Nucleus accumbens (tissue), 56 donors: ENCODE measurements around the gene WT1.
"Not testable (repeated sequence)": the region's sequence is repeated elsewhere in the genome, so short reads cannot be mapped to it uniquely, and the experiment has no call there.

Source experiments
- DNase-seq, 56 donors: peaks; one replicate each; lab custom pipeline; 2025; lab: John Stamatoyannopoulos, UW

WT1 gene

DNA sequence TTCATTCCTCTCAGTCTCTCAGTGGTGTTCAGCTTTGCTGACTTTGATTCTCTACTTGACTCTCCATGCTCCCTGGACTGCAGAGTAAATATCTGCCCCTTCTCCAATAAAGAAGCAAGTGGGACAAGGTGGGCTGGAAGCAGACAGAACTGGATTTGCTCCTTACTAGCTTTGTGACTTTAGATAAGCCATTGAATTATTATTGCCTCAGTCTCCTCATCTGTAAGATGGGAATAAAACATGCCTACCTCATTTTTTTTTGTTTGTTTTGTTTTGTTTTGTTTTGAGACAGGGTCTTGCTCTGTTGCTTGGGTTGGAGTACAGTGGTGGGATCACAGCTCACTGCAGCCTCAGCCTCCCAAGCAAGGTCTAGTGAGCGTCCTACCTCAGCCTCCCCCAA, 44.6 kb downstream of the WT1 start:
- DNase-seq, result no peak

DNA sequence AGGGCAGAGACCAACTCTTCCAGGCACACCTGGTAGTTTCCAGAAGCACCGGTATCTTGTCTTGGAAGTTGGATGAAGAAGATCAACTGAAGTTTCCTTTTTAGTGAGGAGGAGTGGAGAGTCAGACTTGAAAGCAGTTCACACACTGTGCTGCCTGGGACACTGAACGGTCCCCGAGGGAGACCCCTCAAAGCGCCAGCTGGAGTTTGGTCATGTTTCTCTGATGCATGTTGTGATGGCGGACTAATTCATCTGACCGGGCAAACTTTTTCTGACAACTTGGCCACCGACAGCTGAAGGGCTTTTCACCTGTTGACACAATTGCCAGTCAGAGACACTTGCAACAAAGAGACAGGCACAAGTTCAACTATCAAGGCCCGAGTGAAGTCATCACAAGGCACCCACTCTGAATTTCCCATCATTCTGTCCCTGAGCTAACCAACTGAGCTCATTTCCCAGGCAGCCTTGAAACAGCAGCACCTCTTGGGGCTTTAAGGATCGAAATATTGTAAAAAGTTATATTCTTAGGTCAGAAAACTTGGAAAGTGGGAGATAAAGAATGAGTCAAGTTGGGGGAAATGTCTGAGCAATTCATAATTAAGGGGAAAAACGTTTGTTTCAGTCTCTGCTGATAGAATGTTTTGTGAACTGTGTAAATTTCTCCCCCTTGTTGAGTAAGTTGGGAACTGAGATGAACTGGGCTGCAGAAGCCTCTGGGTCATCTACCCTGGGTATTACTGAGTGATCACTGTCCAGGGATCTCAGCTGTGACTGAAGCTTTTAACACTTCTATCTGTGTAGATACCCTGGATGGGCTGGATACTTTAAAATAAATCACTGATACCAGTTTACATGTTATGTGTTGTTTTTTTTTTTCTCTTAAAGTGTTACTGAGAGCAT, 46.2 kb downstream of the WT1 start:
- no peak for DNase-seq

DNA sequence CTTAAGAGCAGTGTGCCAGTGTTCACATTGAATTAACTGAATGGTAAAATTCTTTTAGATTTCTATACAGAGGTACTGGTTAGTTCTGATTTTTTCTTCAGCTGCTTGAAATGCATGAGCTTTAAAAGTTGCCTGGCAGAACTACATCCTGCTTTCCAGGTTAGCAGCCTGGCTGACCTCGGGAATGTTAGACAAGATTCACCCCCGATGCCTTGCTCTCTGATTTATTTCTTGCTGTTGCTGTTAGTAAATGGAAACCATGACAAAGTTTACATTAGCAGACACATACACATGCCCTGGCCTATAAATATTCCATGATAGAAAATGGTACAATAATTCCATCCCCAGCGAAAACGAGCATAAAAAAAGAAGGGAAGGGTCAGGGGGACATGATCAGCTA, 47.0 kb downstream of the WT1 start:
- no peak for DNase-seq

DNA sequence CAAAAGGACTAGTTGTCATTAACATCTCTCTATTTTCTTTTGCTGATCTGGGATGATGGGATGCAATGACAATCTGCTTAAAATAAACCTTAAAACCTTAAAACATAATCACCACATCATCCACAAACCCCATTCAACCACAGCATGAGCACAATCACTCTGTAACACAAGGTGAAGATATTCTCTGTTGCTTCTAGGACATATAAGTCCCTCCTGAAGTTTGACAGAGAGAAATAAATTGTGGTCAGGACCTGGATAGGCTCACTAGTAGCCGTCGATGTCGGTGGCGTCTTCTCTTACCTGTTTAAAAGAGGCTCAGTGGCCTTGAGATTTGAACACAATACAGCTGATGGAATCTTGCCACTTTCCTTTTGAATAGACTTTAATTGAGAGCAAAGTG, 47.9 kb downstream of the WT1 start:
- no peak for DNase-seq

DNA sequence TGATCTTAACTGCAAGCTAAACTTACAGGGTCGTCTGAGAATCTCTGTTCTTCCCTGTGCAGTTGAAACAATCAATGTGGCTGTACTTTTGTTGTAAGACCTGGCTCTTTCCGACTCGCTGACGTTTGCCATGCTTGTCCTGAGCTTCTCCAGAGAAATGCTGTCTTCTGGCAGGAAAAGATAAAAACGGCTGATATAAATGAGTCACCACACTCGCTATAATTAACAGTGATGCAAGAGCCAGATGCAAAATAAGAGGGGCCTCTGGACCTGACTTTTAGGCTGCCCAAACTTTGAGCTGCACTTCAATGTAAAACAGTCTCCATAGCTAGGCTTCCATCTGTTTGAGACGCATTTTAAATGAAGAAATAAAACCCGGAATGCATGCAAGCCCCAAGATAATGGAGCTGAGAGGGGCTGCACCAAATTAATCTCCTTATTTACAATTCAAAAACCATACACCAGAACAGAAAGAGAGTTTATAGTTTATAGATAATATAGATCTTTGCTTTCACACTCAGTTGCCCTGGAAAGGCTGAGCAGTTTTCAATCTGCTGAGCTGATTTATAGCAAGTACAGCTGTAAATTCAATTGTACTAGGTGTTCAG, 48.5 kb downstream of the WT1 start:
- DNase-seq, result no peak

DNA sequence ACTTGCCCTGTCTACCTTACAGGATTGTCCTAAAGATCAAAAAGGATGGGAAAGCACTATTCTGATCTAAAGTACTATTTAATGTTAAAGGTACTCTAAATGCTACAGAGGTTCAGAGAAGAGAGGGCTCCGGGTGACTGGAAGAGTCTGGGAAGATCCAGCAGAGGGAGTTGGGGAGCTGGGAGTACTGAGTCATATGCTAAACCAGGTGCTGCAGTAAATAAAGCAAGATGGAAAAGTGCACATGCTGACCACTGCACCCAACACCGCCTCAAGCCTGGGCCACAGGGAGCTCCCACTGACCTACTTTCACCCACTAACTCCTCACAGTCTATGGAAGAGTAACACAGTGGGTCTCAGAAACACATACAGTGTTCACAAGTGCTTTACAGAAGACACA, 49.3 kb downstream of the WT1 start:
- peak in 10 of 56 donors; percentile 2 to 39 (median 10) for DNase-seq

DNA sequence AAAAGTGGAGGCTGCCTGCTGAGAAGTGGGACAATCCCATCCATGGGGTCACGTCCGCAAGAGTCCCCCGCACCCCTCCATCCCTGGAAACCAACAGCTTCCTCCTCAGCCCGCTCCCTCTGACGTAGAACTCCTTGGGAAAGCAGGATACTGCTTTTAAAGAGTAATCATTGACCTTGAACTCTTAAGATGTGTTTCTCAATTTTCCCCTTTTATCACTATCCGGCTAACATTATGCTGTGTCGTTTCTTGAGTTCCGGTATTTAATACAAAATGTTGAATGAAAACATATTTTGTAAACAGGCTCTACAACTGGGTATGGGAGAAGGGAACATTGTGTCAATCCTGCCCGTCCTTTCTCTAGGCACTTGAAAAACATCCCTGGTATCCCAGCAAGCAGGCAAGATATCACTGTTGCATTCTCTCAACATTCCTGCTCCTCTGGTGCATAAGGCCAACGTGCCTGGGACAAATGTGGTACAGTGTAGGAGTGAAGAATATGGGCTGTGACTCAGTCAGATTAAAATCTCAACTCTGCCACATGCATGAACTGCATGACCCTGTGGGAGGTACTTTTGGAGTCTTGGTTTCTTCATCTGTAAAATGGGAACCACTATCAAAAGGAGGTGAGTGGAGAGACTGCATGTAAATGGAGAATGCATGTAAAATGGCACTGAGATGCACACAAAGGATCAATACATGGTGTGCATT, 52.8 kb downstream of the WT1 start:
- no peak for DNase-seq

DNA sequence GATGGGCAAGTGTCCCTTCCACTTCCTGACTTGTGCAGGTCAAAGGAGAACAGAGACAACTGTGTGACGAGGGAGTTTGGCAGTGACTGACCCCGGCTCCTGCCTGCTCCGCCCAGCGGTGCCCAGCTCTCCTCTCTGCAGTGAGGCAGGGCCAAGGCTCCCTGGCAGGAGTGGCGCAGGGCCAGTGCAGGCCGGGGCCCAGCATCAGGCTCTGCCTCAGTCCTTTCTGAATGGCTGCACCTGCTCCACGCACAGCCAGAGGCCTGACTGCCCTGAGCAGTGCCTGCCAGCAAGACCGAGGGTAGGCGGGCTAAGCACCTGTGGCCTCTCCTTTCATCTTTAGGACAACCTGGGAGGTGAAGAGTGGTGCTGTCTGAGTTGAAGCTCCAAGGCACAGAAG, 54.2 kb downstream of the WT1 start:
- no peak for DNase-seq

DNA sequence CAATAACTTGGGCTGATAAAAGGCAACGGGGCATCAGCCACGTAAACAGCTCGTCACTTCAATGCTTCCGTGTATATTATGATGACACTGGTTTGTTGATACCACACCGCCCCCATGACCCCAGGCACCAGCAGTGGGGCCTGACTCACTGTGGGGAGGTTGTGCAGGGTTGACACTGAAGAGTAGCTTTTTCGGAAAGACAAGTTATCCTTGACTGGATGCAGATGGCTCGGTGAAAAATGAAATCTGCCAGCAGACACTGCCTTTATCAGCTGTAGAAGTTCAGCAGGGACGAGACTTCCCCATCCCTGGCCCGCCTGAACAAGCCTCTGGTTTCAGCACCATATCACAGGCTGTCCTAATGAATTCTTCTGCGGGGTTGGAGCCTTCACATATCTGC, 55.6 kb downstream of the WT1 start:
- DNase-seq, result no peak

DNA sequence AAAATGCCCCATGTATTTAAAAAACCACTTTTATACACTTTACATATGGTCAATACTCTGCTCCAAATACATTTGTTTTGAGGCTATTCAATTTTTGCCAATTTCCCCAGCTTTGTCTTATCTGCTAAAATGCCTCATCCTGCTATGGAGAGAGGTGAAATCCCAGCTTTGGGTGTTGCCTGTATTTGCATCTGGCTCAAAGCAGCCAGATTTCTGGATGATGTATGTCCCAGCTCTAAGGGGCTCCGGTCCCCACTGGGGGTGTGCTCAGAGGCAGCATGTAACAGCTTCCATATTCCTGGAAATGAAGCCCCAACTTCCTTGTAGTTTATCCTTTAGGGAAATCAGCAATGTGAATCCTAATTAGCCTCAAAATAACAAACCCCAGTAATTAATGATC, 59.5 kb downstream of the WT1 start:
- no peak for DNase-seq

DNA sequence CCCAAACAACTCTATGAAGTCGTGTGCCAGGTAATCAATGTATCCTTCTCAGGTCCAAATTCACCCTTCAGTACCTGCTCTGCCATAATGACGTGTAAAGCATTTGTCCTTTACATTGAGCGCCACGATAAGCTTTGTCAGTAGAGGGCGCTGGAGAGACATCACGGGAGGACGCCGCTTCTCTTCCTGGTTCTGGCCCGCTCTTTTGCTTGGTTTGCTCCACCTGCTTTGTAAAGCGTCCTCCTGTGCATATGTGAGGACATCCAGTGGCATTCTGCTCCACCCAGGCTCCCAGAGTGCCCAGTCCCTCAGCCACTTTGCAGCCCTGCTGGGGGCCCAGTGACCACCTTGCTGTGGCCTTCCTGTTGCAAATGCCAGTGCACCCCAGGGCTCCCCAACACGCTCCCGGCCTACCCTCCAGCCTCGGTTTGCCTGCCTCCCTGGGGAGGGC, 61.1 kb downstream of the WT1 start:
- DNase-seq, result no peak

DNA sequence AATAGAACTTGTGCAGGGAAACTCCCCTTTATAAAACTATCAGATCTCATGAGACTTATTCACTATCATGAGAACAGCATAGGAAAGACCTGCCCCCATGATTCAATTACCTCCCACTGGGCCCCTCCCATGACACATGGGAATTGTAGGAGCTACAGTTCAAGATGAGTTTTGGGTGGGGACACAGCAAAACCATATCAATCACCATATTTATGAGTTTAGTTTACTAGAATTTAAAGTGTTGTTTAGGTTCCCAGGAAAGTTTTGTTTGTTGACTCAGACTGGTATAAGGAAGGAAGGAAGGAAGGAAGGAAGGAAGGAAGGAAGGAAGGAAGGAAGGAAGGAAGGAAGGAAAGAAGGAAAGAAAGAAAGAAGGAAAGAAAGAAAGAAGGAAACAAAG, 65.4 kb downstream of the WT1 start:
- DNase-seq, result not testable (repeated sequence)

DNA sequence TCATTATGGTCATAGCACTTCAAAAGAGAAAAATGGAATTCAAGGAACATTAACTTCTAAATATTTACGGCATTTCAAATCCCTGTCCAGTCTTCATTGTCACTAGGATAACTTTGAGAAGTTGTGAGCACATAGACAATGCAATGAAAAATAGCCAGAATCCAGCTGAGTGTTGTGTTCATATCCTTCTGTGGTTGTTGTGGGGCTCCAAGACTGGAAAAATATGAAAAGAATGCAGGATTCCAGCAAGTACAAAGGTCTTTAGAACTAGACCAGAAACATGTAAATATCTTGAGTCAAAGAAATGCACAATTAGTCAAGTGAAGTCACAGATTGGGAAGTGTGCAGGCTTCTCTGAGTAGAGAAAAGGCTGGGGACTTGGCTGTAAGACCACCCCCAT, 68.7 kb downstream of the WT1 start:
- DNase-seq, result no peak

DNA sequence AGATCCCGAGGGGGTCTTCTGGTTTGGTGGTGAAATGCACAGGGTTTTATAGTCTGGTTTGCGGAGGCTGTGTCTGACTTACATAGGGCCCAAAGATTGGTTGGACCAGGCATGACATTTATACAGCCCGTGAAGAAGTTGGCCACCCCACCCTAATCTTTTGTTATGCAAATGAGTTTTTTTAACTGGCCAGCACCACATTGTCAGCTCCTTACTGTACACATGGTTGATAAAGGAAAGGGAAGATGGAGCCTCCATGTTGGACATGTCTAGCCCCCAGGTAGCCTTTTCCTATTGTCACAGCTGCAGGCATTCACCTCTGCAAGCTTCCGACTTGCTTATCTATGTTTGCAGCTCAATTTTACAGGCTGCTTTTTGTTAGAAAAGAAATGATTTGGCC, 70.1 kb downstream of the WT1 start:
- no peak for DNase-seq

DNA sequence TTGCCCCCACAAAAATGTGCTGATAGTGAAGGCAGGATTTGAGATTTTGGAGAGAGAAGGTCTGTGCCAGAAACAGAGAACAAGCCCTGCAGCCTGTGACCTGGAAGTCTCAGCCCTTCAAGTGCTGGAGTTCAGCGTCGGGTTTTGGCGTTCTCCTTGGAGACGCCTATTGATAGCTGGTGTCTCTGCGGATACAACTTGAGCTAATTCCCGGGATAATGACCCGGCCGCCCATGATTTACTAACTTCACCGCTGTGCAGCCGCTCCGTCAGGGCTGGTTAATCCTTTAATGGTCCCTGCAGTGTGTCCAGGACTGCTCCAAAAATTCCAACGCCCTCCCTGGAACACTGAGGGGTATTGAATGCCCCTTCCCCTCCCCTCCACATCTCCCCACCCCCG, 76.6 kb downstream of the WT1 start:
- peak in 2 of 56 donors; percentile 3 to 10 for DNase-seq

DNA sequence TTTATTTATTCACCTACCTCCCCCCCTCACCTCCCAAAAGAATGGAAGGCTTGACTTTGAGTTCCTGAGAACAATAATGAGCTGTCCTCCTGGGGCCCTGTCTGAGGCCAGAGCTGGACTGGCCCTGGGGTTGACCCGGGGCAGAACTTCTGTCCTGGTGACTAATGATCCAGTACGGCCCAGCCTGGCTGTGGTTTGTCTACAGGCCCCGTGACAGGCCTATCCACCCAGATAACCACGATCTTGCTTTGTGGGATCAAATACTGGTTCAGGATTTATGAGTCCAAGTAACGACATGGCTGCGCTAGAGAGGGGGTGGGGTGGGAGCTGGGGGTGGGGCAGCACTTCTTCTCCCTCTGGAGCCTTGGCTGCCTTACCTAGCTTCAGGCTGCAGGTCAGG, 81.5 kb downstream of the WT1 start:
- DNase-seq, result no peak

DNA sequence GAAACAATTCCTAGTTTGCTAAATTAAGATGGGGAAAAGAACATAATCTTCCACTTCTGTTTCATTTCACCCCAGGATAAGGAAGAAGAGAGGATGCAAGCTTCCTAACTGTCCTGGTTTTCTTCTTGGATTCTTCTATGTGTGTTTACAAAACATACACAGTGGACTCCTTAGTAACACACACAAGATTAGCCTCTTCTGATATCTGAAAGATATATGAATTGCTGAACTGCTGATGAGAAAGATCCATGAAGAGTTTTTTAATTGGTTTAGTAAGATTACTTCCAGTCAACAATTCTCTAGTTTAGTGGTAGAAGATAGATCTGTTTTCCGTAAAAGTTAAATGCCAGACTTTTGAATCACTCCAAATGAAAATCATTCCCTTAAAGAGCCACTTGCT, 86.8 kb downstream of the WT1 start:
- DNase-seq, result no peak

DNA sequence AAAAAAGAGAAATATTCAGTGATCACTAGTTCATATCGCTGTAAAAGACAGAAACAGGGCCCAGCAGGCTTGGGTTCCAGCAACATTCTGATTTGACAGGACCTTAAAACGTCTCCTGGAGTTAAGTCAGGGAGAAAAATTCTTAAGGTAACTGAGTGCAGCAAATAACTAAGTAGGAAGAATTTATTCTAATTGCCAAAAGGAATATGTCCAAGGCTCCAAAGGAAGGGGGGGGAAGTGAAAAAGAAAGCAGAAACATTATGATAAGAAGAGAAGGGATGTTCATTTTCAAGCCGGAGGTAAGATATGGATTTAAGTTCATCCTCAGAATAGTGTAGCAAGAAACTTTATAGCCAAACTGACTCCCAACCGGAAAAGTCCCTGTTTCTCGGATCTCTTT, 90.4 kb downstream of the WT1 start:
- no peak for DNase-seq

DNA sequence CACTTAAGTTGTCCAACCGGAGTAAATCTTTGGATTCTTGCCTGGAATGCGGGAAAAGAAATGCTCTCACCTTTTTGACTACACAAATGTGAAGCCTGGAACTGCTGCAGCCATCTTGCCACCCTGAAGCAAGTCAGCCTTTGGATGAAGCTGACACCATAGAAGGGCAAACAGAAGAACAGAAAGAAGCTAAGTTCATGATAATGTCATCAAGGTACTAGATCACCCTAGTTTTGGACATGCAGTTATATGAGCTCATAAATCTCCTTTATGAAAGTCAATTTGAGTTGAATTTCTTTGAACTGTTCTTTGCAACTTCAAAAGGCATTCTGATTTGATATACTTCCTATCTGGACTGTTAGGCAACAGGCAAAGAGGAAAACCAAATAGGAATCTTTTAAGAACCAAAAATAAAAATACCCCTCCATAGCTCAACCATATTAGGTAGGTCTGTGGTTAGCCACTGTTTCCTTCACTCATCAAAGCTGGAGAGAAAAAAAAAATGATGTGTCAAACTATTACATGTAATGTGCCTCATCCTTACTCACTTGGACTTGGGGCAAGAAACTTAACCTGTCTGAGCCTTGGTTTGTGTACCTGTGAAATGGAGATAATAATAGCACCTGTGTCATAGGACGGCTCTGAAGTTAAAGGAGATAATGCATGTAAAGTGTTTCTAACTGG, 91.9 kb downstream of the WT1 start:
- DNase-seq, result no peak

DNA sequence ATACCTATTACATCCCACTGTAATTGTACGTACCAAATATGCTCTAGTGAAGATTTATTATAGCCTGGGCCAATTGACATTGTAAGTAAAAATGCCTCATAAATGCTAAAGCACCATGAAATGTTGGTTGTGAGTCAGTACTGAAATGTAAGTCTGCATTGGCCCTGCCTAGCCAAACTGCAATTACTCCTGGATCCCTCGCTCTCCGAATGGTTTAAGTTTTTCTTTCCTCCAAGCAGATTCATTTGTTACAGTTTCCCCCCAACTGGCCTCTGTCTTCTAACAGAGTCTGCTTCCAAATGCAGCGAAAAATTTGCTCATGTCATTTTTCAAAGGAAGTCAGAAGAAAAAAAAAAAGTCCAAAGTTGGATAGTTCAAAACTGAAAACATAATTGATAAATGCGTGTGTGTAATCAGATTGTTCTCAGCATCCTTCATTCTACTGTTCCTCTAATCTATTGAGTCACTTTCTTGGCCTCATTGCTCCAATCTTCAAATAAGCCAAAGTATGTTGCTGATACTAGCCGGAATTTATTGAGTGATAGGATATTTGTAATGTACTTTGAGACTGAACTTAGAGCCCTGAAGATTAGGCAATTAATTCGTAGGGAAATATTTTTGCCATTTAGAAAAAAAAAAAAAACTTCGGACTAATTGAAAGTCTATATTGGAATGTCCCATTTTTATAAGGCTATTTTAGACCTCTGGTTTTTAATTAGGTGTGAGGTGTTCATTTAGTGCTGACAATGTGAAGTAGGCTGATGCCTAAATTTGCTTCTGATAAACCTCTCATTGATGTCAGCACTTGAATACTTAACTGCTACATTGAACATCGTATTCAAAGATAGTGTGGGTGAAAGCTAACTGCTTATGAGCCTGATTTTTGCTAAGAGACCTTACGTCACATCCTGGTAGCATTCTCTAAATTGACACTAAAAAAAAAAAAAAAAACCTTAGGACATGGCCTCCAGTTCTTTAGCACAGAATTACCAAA, 93.4 kb downstream of the WT1 start:
- no peak for DNase-seq
